ENCODE data around the gene DRC7.

The DRC7 gene

DNA sequence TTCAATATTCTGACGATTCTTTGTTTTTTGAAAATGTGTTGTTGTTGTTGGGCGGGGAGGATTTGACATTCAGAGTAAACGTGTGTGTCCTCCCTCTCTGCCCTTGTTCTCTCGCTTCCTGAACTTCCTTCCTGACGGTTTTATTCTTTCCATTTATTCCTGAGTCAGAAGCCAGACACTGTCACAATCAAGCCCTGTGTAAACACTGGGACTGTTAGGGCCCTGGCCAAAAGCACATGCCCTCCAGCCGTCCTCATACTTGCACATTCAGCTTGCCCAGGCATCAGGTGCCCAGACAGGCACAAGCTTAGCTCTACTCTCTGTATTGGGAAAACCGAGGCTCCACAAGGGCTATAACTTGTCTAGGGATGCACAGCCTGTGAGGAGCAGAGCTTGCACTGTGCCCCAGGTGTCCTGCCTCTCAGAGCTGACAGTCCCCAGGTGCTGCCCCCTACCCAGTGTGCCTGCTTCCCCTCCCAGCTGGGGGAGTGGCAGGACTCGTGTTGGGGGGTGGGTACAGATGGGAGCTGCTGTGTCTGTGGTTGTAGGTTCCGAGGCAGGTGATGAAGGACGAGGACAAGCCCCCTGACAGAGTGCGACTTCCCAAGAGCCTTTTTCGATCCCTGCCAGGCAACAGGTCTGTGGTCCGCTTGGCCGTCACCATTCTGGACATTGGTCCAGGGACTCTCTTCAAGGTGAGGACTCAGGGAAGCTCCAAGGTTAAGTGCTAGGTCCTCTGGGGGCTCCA lies 16.8 kb upstream of the DRC7 start:
- TF ChIP-seq GATA2 (IDR thresholded peaks at IDR 0.05; ENCODE audit: low read depth, low read length) = no peak
- no peak for TF ChIP-seq GATA3 (IDR thresholded peaks at IDR 0.05; ENCODE audit: low read depth, low read length)

DNA sequence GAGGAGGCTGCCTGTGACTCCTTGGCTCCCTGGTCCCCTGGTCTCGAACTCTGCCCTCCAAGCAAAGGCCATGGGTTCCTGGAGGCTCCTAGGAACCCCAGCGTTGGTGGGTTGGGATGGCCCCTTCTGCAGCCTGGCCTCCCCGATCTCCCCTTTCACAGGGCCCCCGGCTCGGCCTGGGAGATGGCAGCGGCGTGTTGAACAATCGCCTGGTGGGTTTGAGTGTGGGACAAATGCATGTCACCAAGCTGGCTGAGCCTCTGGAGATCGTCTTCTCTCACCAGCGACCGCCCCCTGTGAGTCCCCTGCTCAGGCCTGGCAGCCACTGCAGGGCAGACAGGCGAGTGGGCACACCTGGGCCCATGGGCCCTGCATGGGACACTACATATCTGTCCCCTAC lies 15.6 kb upstream of the DRC7 start:
- TF ChIP-seq GATA2 (IDR thresholded peaks at IDR 0.05; ENCODE audit: low read depth, low read length) (no peak), GATA3 (IDR thresholded peaks at IDR 0.05; ENCODE audit: low read depth, low read length) (no peak)

DNA sequence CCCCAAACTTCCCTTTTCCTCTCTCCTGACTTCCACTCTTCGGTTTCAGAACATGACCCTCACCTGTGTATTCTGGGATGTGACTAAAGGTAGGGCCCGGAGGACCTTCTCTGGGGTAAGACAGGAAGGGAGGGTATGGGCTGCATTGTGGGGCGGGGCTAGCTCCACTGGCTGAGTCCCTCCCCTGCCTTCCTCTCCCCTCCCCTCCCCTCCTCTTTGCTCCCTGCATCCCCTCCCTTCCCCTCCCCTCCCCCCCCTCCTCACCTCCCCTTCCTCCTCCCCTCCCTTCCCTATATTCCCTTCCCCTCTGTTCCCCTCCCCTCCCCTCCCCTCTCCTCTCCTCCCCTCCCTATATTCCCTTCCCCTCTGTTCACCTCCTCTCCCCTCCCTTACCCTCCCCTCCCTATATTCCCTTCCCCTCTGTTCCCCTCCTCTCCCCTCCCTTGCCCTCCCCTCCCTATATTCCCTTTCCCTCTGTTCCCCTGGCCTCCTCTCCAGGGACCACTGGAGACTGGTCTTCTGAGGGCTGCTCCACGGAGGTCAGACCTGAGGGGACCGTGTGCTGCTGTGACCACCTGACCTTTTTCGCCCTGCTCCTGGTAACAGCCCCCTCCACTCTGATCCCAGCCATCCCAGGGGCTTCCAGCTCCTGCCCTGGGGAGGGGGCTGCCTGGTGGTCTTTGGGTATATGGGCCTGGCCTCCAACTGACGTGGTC lies 14.7 kb upstream of the DRC7 start:
- TF ChIP-seq GATA2 (IDR thresholded peaks at IDR 0.05; ENCODE audit: low read depth, low read length) (no peak), GATA3 (IDR thresholded peaks at IDR 0.05; ENCODE audit: low read depth, low read length) (no peak)

DNA sequence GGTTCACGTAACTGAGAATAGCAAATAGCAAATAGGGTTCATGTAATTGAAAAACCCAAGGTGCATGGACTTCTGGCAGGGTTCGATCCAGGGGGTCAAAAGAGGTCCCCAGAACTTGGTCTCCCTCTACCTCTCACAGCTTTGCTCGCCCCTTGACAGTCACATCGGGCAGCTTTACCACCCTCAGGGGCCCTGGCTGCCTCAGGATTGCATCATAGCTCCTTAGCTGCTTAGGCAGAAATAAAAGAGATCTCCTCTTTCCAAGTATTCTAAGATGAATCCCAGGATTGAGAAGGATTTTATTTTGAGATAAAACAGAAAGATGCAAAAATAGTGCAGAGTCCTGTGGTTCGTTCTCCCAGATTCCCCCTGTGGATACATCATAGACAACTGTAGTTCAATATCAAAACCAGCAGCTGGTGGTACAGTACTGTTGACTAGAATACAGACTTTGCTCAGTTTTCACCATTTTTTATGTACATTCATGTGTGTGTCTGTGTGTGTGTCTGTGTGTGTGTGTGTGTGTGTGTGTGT lies 13.7 kb upstream of the DRC7 start:
- no peak for TF ChIP-seq GATA3 (IDR thresholded peaks at IDR 0.05; ENCODE audit: low read depth, low read length)
- TF ChIP-seq GATA2 (IDR thresholded peaks at IDR 0.05; ENCODE audit: low read depth, low read length) = no peak

DNA sequence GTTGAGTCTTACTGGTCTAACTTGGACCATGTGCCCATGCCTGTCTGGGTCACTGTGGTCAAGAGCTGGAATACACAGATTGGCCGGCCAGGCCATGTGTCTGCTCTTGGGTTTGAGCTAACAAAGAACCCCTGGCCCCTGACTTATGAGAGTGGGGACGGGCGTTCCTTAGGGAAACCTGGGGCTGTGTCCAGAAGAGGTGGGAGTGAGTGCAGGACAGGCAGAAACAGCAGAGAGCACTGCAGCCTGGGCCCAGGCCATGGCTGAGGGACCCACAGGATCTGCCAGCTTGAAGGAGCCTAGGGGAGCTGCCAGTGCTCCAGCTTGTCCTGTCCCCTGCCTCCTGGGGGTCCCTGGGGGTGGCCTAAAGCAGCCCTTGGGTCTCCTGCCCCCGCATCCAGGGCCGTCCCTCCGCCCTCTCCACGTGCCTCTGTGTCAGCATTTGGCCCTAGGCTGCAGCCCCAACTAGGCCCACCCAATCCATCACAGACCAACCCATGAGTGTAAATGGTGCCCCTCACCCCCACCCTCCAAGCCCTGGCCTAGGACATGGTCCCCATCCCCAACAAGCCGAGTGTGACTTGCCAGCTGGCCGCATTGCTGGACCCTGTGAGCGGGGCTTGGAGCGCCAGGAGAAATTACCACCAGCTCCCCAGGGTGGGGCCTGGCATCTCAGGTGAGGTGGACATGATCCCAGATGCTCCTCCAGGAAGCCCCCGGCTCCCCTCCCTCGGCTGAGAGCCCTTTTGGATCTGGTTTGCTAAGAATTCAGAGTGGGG lies 12.5 kb upstream of the DRC7 start:
- no peak for TF ChIP-seq GATA2 (IDR thresholded peaks at IDR 0.05; ENCODE audit: low read depth, low read length)
- no peak for TF ChIP-seq GATA3 (IDR thresholded peaks at IDR 0.05; ENCODE audit: low read depth, low read length)

DNA sequence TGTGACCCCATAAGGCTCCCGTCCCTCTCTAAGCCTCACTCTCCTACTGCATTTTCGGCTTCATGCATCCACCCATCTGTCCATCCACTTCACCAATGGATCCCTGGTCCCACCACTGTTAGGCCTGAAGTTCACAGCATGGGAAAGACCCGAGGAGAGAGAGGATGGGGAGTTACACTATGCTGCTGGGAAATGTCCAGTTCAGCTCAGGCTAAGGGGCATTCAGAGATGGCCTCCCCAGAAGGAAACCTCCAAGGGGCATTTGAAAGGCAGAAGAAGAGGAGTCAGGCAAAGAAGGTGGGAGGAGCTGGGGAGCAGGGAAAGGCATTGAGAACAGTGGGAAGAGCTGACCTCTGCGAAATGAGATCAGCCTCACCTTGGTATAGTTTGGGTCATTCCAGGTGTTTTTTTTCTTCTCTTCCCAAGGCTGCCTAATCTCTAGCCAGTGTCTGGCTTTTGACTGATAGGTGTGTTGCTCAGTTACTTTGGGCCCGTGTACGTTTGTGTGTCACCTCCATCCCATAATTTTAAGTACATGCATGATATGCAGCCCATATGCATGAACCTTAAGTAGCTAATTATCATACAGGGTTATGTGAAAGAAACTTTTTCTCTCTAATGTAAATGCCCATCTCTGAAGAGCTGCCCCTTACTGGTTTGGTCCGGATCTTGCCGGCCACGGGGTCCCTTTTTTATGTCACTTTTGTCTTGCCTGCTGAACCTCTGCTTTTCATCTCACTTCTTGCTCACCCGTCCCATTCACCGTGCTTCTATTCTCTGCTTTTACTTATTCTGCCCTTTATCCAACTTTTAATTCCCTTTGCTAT lies 11.6 kb upstream of the DRC7 start:
- no peak for TF ChIP-seq GATA2 (IDR thresholded peaks at IDR 0.05; ENCODE audit: low read depth, low read length)
- no peak for TF ChIP-seq GATA3 (IDR thresholded peaks at IDR 0.05; ENCODE audit: low read depth, low read length)

DNA sequence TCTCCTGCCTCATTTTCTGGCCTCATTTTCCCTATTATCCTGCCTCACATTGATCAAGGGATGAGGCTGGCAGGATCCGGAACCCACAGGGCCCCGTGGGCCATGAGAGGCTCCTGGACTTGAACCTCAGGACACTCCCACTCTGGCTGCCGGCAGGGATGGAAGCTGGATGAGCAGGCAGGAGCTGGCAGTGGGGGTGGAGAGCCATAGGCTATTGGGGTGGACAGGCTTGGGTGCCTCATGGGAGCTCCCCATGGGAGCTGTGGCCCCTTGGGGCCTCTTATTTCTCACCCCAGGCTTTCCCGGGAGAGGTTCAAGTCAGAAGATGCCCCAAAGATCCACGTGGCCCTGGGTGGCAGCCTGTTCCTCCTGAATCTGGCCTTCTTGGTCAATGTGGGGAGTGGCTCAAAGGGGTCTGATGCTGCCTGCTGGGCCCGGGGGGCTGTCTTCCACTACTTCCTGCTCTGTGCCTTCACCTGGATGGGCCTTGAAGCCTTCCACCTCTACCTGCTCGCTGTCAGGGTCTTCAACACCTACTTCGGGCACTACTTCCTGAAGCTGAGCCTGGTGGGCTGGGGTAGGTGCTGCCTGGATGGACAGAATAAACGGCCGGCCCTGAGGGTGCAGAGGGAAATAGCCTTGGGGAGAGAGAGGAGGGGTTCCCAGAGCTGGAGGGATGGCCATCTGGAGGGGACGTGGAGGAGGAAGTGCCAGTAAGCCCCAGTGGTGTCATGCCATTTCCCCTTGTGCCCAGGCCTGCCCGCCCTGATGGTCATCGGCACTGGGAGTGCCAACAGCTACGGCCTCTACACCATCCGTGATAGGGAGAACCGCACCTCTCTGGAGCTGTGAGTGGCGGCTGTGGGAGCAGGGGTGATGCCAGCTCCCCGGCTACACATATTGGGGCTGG lies 10.7 kb upstream of the DRC7 start:
- TF ChIP-seq GATA2 (IDR thresholded peaks at IDR 0.05; ENCODE audit: low read depth, low read length) (no peak), GATA3 (IDR thresholded peaks at IDR 0.05; ENCODE audit: low read depth, low read length) (no peak)

DNA sequence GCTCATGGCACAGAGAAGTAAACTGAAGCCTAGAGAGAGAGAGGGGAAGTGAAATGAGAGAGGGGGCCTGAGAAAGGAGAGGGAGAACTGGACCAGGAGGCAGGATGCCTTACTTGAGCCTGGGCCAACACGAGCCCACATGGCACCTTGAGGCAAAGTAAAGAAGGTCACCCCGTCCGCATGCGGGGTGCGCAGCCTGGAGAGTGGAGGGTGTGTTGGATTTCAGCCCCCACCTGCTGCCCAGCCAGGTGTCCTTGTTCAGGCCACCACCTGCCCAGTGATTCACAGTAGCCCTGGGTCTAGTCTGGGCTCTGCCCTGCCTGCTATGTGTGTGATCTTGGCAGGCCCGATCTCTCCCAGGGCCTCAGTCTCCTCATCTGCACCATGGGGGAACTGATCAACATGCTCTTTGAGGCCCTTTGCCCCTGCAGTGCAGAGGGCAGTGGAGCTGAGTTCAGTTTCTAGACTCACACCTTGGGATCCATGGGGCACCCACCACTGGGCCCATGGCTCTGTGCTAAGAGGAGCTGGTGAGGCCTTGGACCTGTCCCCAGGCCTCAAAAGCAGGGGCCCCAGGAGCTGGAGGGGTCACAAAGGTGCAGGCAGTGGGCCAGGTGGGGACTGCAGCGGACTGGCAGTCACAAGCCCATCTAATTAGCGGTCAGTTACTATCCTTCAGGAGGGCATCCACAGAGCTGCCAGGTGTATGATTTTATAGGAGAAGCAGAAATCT lies 9.8 kb upstream of the DRC7 start:
- TF ChIP-seq GATA2 (IDR thresholded peaks at IDR 0.05; ENCODE audit: low read depth, low read length) (no peak), GATA3 (IDR thresholded peaks at IDR 0.05; ENCODE audit: low read depth, low read length) (no peak)

DNA sequence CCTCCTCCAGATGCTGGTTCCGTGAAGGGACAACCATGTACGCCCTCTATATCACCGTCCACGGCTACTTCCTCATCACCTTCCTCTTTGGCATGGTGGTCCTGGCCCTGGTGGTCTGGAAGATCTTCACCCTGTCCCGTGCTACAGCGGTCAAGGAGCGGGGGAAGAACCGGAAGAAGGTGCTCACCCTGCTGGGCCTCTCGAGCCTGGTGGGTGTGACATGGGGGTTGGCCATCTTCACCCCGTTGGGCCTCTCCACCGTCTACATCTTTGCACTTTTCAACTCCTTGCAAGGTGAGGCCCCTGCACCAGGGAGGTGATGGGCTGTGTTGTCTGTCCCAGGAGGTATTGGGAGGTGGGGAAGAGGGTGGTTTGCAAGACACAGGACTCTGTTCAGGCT lies 9.0 kb upstream of the DRC7 start:
- TF ChIP-seq GATA2 (IDR thresholded peaks at IDR 0.05; ENCODE audit: low read depth, low read length) = no peak
- TF ChIP-seq GATA3 (IDR thresholded peaks at IDR 0.05; ENCODE audit: low read depth, low read length) = no peak

DNA sequence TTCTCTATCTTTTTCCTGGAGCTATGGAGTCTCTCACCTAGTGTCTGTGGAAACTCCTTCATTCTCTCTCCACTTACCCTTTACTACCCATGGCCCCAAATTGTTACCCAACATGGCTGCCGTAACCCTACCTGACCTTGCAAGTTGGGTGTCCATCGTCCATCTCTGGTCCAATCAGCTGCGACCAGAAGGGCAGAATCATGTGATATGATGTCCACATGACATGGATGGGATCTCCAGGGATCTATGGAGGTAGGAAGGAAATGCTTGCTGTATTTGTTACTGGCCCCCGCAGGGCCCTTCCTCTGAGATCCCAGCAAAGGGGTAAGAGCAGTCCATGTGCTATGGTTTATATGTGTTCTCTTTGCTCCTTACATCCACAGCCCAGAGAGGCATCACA lies 8.0 kb upstream of the DRC7 start:
- TF ChIP-seq GATA3 (IDR thresholded peaks at IDR 0.05; ENCODE audit: low read depth, low read length) (no peak), GATA2 (IDR thresholded peaks at IDR 0.05; ENCODE audit: low read depth, low read length) (no peak)

DNA sequence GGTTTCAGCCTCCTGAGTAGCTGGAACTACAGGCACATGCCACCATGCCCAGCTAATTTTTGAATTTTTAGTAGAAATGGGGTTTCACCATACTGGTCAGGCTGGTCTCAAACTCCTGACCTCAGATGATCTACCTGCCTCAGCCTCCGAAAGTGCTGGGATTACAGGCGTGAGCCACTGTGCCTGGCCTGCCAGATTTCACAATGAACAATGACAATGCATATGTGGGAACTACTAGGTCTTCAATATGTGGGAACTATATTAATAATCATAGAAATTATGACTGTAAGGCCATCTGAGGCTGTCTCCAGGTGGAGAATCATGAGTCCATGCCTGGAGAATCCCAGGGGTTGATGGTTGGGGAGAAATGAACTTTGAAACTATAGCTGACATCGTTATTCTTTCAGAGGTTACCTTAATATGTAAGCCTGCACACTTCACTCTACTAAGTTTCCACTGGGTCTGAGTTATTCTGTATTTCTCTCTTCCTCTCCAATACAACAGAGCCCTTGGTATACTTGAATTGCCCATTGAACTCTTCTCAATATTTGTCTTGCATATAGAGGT lies 7.2 kb upstream of the DRC7 start:
- no peak for TF ChIP-seq GATA2 (IDR thresholded peaks at IDR 0.05; ENCODE audit: low read depth, low read length)
- no peak for TF ChIP-seq GATA3 (IDR thresholded peaks at IDR 0.05; ENCODE audit: low read depth, low read length)

All from SH-SY5Y (cell line).